ENCODE measurements around the gene P2RY12.

The P2RY12 gene

DNA sequence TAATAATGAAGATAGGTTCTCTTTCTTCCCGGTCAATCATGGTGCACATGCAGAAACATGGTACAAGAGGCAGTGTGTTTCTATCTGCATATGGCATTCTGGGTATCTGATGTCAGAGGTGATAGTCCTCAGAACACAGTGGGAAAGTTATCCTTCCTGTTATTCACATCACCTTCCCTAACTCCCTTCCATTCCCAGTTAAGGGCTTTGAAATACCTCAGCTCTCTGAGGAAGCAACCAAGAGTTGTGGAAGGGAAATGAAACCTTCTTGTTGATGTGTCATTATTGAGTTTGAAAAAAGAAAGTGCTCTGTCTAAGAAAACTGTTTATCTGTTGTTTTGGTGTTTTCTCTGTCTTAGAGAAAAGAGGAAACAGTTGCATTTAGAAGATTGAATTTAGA is 33.3 kb downstream of the P2RY12 start:
- Histone ChIP-seq H3K4me1 (no peaks in the 10 kb centered on the region), H3K4me3 (ENCODE audit: low read depth, low read length) (no peak overlapping the region), H3K36me3 (peaks cover 6% of the 10 kb centered on the region), H3K27me3 (no peaks in the 10 kb centered on the region), H3K9me3 (no peaks in the 10 kb centered on the region)
- no peak for DNase-seq
- TF ChIP-seq CTCF (IDR thresholded peaks at IDR 0.05; ENCODE audit: low read depth, low read length) = no peak

DNA sequence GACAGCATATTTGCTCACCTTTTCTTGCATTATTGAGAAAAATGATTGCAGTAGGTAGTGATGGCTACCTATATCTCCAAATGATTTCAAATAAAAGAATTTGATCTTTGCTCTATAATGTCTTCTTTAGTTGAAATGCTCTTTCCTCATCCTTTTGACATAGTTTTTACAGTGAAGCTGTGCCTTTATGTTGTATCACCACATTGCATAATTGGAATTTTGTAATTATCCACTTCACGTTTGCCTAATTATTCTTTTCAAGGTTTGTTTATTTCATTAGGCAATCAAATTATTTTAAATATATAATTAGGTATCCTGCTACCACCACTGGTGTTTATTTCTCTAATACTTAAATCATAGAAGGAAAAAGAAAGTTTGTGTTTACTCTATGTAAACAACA is 33.9 kb downstream of the P2RY12 start:
- no peak overlapping the region for H3K4me3 ChIP-seq (ENCODE audit: low read depth, low read length)
- TF ChIP-seq CTCF (IDR thresholded peaks at IDR 0.05; ENCODE audit: low read depth, low read length) = no peak
- DNase-seq = no peak
- H3K27me3 ChIP-seq = no peaks in the 10 kb centered on the region
- H3K36me3 ChIP-seq = peaks cover 2% of the 10 kb centered on the region; the same call in 1 of the 2 replicates
- H3K9me3 ChIP-seq = no peaks in the 10 kb centered on the region
- H3K4me1 ChIP-seq = no peaks in the 10 kb centered on the region

DNA sequence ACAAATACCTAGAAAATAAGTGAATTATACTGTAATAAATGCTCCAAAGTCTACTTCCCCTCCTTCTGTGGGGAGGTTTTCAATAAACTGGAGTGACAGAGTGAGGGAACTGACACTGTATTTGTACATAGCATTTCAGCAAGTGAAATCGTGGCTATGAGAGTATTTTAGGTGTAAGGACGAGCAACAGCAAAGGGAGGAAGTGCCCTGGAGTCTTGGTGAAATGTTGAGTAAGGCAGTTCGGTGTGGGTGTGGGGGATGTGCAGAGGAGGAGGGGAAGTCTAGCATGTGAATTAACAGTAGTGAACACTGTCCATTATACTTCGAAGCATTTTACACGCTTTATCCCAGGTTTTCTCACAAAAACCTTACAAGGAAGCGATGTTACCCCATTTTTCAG is 37.1 kb downstream of the P2RY12 start:
- no peaks in the 10 kb centered on the region for H3K9me3 ChIP-seq
- no peaks in the 10 kb centered on the region for H3K27me3 ChIP-seq
- H3K36me3 ChIP-seq = peaks cover 2% of the 10 kb centered on the region; the same call in 1 of the 2 replicates
- TF ChIP-seq CTCF (IDR thresholded peaks at IDR 0.05; ENCODE audit: low read depth, low read length) = no peak
- H3K4me1 ChIP-seq = no peaks in the 10 kb centered on the region
- H3K4me3 ChIP-seq (ENCODE audit: low read depth, low read length) = no peak overlapping the region
- DNase-seq = no peak

- H3K4me1 ChIP-seq = no peaks in the 10 kb centered on the region
- H3K4me3 ChIP-seq (ENCODE audit: low read depth, low read length) = no peak overlapping the region
- H3K9me3 ChIP-seq = no peaks in the 10 kb centered on the region
- peaks cover 2% of the 10 kb centered on the region; the same call in 1 of the 2 replicates for H3K36me3 ChIP-seq
- H3K27me3 ChIP-seq = no peaks in the 10 kb centered on the region
- no peak for TF ChIP-seq CTCF (IDR thresholded peaks at IDR 0.05; ENCODE audit: low read depth, low read length)
- DNase-seq = no peak
These were observed 38.3 kb downstream of the P2RY12 start for GRCh38 chr3:151346292-151346691.

DNA sequence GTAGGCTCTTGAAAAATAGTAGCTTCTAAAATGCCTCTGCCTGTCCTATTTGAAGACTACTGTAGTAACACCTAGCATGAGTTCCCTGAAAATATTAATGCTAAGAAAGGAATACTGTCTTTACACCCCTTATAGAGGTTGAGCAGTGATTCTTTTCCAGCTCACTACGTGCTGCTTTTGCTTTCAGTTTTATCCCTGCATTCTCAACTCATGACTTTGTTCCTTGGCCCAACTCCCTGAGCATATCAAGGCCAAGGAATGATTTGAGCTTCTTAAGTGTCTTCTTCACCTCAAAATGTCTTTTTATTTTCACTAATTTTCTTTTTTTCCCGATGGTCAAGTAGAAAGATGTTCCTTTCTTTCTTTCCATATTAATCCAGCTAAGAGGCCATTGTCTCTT is 38.7 kb downstream of the P2RY12 start:
- TF ChIP-seq CTCF (IDR thresholded peaks at IDR 0.05; ENCODE audit: low read depth, low read length) = no peak
- H3K27me3 ChIP-seq = no peaks in the 10 kb centered on the region
- no peaks in the 10 kb centered on the region for H3K9me3 ChIP-seq
- no peak overlapping the region for H3K4me3 ChIP-seq (ENCODE audit: low read depth, low read length)
- DNase-seq = no peak
- no peaks in the 10 kb centered on the region for H3K36me3 ChIP-seq
- H3K4me1 ChIP-seq = peaks cover 2% of the 10 kb centered on the region

DNA sequence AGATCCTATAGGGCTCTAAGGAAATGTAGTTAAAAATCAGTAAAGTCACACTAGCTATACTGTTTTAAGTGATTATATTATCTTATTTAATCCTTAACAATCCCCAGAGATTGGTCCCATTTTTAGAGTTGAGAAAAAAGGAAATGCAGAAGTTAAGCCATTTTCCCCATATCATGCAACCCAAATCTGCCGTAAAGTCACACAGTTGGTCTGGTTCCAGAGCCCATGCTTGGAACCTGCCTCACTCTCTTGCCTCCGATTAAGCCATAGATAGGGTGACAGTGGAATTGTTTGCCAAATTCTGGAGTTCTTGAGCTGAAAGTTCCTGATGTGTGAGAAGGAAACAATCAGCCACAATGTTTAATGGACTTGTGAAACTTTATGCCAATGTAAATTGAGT is 52.9 kb downstream of the P2RY12 start:
- DNase-seq = no peak
- no peaks in the 10 kb centered on the region for H3K27me3 ChIP-seq
- H3K4me1 ChIP-seq = no peaks in the 10 kb centered on the region
- TF ChIP-seq CTCF (IDR thresholded peaks at IDR 0.05; ENCODE audit: low read depth, low read length) = no peak
- H3K4me3 ChIP-seq (ENCODE audit: low read depth, low read length) = no peak overlapping the region
- H3K36me3 ChIP-seq = no peaks in the 10 kb centered on the region
- no peaks in the 10 kb centered on the region for H3K9me3 ChIP-seq
